Measurements from ENCODE around the gene RHOD.

- TF ChIP-seq POLR2AphosphoS5 (IDR thresholded peaks at IDR 0.05; ENCODE audit: low read depth, low read length) (no peak), CTCF (IDR thresholded peaks at IDR 0.05) (no peak), MAX (IDR thresholded peaks at IDR 0.05; ENCODE audit: low read depth) (no peak), ZBTB33 (IDR thresholded peaks at IDR 0.05; ENCODE audit: borderline replicate concordance, low read depth) (no peak), FOXJ3 (CRISPR knock-in tag; IDR thresholded peaks at IDR 0.05) (no peak), YY1 (IDR thresholded peaks at IDR 0.05; ENCODE audit: low read depth) (no peak), IRF3 (IDR thresholded peaks at IDR 0.05; ENCODE audit: low read depth, low read length) (no peak), EZH2phosphoT487 (IDR thresholded peaks at IDR 0.05; ENCODE audit: borderline replicate concordance, low read depth) (no peak), RCOR1 (IDR thresholded peaks at IDR 0.05; ENCODE audit: low read length) (no peak), JUND (IDR thresholded peaks at IDR 0.05) (no peak), GATA2 (CRISPR knock-in tag; IDR thresholded peaks at IDR 0.05) (no peak)
Measured at GRCh38 chr11:67114275-67114896, 57.7 kb downstream of the RHOD start.

Data from SK-N-SH (cell line).